LNCAP (cell line): ENCODE measurements around the gene SMURF2.

Experiments used
- CTCF ChIP-seq: fragments of 450-650 bp; IDR thresholded peaks from 2 replicates; pipeline ENCODE4 v1.5.1; 2017; ENCODE audit warnings: mild to moderate bottlenecking

The SMURF2 gene

DNA sequence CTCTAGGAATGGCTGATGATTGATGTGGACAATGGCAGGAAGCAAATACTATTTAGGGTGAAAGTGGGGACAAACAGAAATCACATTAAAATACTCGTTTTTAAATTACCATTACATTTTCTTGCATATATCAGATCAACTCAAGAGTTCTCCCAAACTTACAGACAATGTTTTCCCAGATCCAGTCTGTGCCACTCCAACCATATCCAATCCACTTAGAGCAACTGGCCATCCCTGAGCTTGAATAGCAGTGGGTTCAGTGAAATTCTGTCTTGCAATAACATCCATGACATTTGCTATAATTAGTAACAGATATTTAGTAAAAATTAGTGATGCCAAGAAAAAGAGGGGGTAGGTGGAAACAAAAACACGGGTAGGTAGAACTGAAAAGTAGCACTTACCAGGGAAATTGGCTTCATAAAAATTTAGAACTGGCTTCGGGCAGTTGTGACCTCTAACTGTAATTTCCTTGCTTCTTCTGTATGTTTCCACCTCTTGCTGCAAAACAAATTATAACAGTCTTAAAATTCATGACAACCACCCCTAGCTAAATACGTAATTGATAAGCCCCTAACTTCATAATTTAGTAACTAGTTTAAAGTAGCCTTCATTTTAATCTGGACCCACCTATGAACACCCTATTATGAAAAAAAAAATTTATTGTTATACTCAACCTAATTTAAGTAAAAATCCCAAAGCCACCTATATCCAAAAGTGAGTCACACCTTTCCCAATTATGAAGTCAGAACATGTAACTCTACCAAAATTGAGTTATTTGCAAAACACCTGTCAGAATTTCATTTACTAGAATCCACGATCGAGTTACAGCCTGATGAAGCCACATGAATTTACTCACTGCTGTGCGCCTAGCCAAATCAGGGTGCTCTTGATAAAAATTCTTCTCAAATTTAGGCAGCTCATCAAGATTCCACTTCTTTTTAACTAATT, 158.0 kb downstream of the SMURF2 start:
- no peak for TF ChIP-seq CTCF

- no peak for TF ChIP-seq CTCF
Observed at GRCh38 chr17:64503341-64503740, 158.8 kb downstream of the SMURF2 start.

DNA sequence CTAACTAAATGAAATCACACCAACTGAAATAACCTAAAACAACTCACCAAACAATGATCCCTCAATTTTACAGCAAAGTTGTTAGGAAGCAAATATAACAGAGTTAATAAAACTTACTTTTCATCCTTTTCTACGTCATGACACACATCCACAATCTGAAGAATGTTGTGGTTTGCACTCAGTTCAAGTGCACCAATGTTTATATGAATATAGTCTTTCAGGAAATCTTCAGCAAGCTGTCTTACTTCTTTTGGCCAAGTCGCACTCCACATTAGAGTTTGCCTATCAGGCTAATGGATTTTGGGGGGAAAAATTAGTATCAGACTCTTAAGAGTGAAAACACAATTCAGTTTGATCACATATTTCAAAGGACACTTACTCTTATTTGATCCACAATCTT, 159.3 kb downstream of the SMURF2 start:
- no peak for TF ChIP-seq CTCF

DNA sequence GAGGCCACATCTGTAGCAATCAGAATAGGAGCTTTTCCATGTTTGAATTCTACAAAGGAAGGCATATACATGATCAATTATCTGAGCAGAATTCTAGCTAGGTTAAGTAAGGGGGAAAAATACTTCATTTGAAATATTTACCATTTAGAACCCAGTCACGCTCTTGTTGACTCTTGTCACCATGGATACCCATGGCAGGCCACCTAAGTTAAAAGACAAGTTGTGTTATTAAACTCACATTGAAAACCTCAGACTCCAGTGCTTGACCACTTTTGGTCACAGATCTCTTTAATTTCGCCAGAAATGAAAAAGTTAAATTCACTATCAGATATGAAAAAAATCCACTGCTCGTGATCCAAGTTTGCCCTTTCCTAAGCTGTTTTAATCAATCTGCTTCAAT, 160.1 kb downstream of the SMURF2 start:
- TF ChIP-seq CTCF, result no peak

- no peak for TF ChIP-seq CTCF
Observed at GRCh38 chr17:64500862-64501765, 161.0 kb downstream of the SMURF2 start.

- TF ChIP-seq CTCF, result no peak
Observed at GRCh38 chr17:64500487-64500859, 161.6 kb downstream of the SMURF2 start.

DNA sequence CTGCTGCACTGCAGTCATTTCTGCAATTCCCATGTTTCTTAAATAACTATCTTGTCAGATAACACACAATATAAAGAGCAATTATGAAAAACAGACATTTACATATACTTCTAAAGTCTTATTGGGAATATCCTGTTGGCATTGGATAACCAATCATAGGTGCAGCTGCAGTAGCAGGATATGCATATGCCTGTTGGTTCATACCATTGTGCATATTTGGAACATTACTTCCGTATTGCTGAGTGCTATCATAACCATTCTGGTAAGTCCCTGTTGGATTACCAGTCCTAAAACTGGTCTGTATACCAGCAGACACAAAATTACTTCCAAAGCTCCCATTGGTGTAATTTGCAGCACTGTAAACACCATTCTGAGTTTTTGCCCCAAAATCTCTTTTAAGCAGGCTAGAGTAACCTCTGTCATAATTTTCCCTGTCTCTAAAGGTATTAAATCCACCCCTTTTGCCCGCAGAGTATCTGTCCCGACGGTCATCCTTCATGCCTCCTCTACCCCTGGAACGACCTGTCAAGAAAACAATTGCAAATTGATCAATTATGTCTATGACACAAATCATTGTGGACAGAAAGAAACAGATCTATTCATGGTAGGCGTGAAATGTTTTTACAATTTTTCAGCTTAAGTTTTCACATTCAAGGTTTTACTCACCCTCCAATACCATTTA, 162.2 kb downstream of the SMURF2 start:
- no peak for TF ChIP-seq CTCF
